Suppressor macrophage treated with lipopolysaccharide for 4 hours (primary cell): ENCODE measurements around the gene FEM1C.

Source experiments
- DNase-seq: peaks from one replicate; pipeline ENCODE4 v3.0.0-alpha.2; 2020

The FEM1C gene

DNA sequence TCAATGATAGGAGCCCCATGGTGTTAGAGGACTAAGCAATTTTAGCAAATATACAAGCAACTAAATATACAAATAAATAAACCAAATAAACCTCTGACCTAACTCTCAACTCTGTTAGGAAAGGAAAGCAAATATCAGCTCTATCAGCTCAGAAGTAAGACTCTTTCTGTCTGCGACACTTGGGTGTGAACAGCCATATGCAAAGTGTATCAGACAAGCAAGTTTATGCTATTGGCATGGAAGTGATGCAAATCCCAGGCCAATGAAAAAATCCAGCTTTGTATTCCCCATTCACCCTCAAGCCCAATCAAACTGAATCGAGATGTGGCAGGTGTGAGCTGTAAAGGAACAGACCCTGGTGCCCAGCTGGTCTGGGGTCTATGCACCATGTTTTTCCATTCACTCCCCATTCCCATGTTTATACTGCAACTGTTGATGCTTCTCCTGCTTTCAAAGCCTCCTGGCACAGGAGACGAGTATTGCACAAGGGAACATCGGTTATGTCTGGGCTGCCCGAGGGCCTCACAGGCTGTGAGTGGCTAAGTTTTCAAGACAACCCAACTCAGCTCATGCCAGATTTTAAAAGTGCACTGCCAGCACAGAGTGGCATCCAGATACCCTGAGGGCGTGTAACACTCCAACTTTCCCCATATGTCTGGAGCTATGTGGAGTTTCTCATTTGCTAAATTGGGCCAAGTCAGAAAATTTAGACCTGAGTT lies 73.1 kb downstream of the FEM1C start:
- DNase-seq: no peak

DNA sequence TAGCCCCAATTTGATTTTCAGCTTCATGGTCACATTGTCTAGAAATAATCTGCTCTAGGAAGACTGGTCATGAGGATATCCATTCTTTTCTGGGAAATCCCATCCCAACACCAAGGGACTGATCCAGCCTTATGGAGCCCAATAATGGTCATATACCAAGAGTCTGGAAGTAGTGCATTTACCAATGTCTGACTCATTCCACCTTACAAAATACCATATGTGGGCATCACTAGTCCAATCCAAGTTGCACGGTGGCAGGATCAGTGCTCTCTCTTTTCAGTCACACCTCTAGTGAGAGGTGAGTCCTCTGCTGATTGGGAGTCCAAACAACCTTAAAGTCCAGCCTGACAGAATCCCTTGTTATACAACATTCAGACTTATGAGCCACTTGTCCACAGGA lies 73.7 kb downstream of the FEM1C start:
- no peak for DNase-seq
